ENCODE results near the gene ATG5. TPM values are rescaled to one million over a fixed set of nuclear protein-coding genes. Genes with fewer than 3 reads are reported as not detected.

The ATG5 gene
- total RNA-seq, 1 experiment from 2014 or later, result 26.9 TPM

DNA sequence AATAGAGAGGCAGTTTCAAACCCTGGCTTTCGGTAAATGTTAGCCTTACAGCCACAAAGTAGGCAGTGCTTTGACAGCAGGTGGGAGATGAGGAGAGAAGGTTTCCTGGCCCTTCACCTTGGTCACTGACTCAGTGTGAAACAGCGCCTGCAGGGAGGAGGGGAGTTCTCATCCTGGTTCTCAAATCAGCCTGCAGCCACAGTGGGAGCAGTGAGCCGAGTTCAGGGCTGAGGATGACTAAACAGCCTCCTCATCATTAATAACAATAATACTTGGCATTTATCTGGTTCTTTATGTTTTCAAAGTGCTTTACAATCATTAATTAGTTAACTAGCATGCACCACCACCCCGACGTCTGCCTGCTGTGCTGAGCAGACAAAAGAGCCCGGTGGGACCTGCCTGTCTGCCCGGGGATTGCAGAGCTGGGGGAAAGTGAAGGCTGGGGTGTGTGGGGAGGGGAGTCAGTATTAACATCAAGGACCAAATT is 179.8 kb downstream of the ATG5 start:
- Histone ChIP-seq H3K4me3 (ENCODE audit: low read depth, low read length) (no peak overlapping the region), H3K4me1 (no peaks in the 10 kb centered on the region), H3K9me3 (no peaks in the 10 kb centered on the region), H3K36me3 (ENCODE audit: control insufficient read depth, insufficient read depth, low read length) (no peaks in the 10 kb centered on the region), H3K27me3 (replicated peaks; ENCODE audit: control insufficient read depth, insufficient read depth, low read length) (no peaks in the 10 kb centered on the region)
- no peak overlapping the region for H3K27ac Mint-ChIP-seq (ENCODE audit: unreplicated experiment)
- no peak overlapping the region for H3K4me3 Mint-ChIP-seq (ENCODE audit: unreplicated experiment)
- no peaks in the 10 kb centered on the region for H3K9me3 Mint-ChIP-seq (ENCODE audit: unreplicated experiment)
- no peak for DNase-seq
- no peaks in the 10 kb centered on the region for H3K27me3 Mint-ChIP-seq (ENCODE audit: insufficient read depth, unreplicated experiment)
- H3K4me1 Mint-ChIP-seq (ENCODE audit: low read depth, unreplicated experiment), result no peaks in the 10 kb centered on the region
- H3K36me3 Mint-ChIP-seq (ENCODE audit: insufficient read depth, unreplicated experiment), result no peaks in the 10 kb centered on the region
- no TSS peak for BruUV-seq (replicated peaks)
- ChIA-PET POLR2A (no interaction called here), CTCF (no interaction called here)
- intact Hi-C loops (cut with micrococcal nuclease; ENCODE audit: unreplicated experiment), result no loop called here
- TF ChIP-seq, protein P1, sequence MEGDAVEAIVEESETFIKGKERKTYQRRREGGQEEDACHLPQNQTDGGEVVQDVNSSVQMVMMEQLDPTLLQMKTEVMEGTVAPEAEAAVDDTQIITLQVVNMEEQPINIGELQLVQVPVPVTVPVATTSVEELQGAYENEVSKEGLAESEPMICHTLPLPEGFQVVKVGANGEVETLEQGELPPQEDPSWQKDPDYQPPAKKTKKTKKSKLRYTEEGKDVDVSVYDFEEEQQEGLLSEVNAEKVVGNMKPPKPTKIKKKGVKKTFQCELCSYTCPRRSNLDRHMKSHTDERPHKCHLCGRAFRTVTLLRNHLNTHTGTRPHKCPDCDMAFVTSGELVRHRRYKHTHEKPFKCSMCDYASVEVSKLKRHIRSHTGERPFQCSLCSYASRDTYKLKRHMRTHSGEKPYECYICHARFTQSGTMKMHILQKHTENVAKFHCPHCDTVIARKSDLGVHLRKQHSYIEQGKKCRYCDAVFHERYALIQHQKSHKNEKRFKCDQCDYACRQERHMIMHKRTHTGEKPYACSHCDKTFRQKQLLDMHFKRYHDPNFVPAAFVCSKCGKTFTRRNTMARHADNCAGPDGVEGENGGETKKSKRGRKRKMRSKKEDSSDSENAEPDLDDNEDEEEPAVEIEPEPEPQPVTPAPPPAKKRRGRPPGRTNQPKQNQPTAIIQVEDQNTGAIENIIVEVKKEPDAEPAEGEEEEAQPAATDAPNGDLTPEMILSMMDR (IDR thresholded peaks at IDR 0.05; ENCODE audit: insufficient read depth in 1 of 2, low read depth in 1 of 2, low read length in 1 of 2, severe bottlenecking in 1 of 2, unreplicated experiment in 1 of 2), result no peak

DNA sequence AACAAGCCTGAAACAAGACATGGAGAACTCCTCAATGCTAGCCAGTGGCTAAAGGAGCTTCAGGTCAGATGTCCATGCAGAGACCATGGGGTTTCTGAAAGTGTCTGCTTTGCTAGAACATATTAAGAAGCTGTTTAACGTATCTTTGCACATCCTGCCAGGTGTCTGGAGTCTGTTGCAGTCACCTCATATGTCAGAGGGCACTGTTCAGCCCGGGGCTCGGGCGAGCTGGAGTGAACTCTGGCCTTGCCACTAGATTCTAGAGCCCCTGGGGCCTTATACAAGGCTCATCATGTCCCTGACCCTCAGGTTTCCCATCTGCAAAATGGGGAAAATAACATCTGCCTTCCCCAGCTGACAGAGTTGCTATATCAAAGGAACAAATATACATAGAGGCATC is 180.4 kb downstream of the ATG5 start:
- Mint-ChIP-seq H3K27ac (ENCODE audit: unreplicated experiment) (no peak overlapping the region), H3K4me3 (ENCODE audit: unreplicated experiment) (no peak overlapping the region), H3K36me3 (ENCODE audit: insufficient read depth, unreplicated experiment) (no peaks in the 10 kb centered on the region), H3K9me3 (ENCODE audit: unreplicated experiment) (no peaks in the 10 kb centered on the region), H3K27me3 (ENCODE audit: insufficient read depth, unreplicated experiment) (no peaks in the 10 kb centered on the region), H3K4me1 (ENCODE audit: low read depth, unreplicated experiment) (no peaks in the 10 kb centered on the region)
- H3K27me3 ChIP-seq (replicated peaks; ENCODE audit: control insufficient read depth, insufficient read depth, low read length), result no peaks in the 10 kb centered on the region
- H3K4me3 ChIP-seq (ENCODE audit: low read depth, low read length), result no peak overlapping the region
- POLR2A ChIA-PET, result no interaction called here
- BruUV-seq (replicated peaks), result no TSS peak
- no peaks in the 10 kb centered on the region for H3K4me1 ChIP-seq
- no peaks in the 10 kb centered on the region for H3K36me3 ChIP-seq (ENCODE audit: control insufficient read depth, insufficient read depth, low read length)
- TF ChIP-seq, protein P1 (IDR thresholded peaks at IDR 0.05; ENCODE audit: insufficient read depth in 1 of 2, low read depth in 1 of 2, low read length in 1 of 2, severe bottlenecking in 1 of 2, unreplicated experiment in 1 of 2), result no peak
- no peaks in the 10 kb centered on the region for H3K9me3 ChIP-seq
- CTCF ChIA-PET, result no interaction called here
- intact Hi-C loops (cut with micrococcal nuclease; ENCODE audit: unreplicated experiment), result no loop called here
- DNase-seq, result no peak

DNA sequence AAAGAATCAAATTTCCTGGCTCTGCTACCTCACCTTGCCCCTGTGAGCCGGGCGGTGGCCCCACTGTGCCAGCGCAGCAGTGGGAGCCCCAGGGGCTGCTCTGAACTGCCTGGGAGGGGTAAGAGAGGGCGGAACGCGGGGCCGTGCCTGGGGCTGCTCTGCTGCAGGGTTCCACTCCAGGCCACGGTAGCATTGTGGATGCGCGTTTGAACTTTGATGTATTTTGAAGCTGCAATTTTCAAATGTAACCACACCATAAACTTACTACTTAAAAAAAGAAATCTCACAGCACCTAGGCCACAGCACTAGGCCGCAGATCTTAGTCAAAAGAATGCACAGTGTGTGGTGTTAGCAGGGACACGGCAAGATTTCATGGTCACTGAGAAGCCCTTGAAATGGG is 181.9 kb downstream of the ATG5 start:
- Histone ChIP-seq H3K4me3 (ENCODE audit: low read depth, low read length) (no peak overlapping the region), H3K36me3 (ENCODE audit: control insufficient read depth, insufficient read depth, low read length) (no peaks in the 10 kb centered on the region), H3K9me3 (no peaks in the 10 kb centered on the region), H3K4me1 (no peaks in the 10 kb centered on the region), H3K27me3 (replicated peaks; ENCODE audit: control insufficient read depth, insufficient read depth, low read length) (no peaks in the 10 kb centered on the region)
- CTCF ChIA-PET, result no interaction called here
- H3K4me3 Mint-ChIP-seq (ENCODE audit: unreplicated experiment), result no peak overlapping the region
- POLR2A ChIA-PET, result no interaction called here
- intact Hi-C loops (cut with micrococcal nuclease; ENCODE audit: unreplicated experiment), result no loop called here
- H3K27me3 Mint-ChIP-seq (ENCODE audit: insufficient read depth, unreplicated experiment), result no peaks in the 10 kb centered on the region
- H3K4me1 Mint-ChIP-seq (ENCODE audit: low read depth, unreplicated experiment), result no peaks in the 10 kb centered on the region
- no peak for DNase-seq
- H3K9me3 Mint-ChIP-seq (ENCODE audit: unreplicated experiment), result no peaks in the 10 kb centered on the region
- no peaks in the 10 kb centered on the region for H3K36me3 Mint-ChIP-seq (ENCODE audit: insufficient read depth, unreplicated experiment)
- TF ChIP-seq, protein P1 (IDR thresholded peaks at IDR 0.05; ENCODE audit: insufficient read depth in 1 of 2, low read depth in 1 of 2, low read length in 1 of 2, severe bottlenecking in 1 of 2, unreplicated experiment in 1 of 2), result no peak
- no TSS peak for BruUV-seq (replicated peaks)
- no peak overlapping the region for H3K27ac Mint-ChIP-seq (ENCODE audit: unreplicated experiment)

Data from Caco-2 (cell line).